K562 (cell line): ENCODE data around the gene CLIC1. TPM values are rescaled to one million over a fixed set of nuclear protein-coding genes. Genes with fewer than 3 reads are reported as not detected.

Experiments used
- ATF1 ChIP-seq, 2 experiments: fragments of 450-650 bp in 1 of 2; IDR thresholded peaks; 2 replicates each; pipeline ENCODE4 v1.6.1; 2016; ENCODE audit warnings: missing compliant biosample characterization in 1 of 2, missing genetic modification characterization in 1 of 2
- CHD4 ChIP-seq: fragments of 200-600 bp; sonication (generic); IDR thresholded peaks from 3 replicates; pipeline ENCODE4 v1.6.1; 2012; ENCODE audit warnings: low read depth, mild to moderate bottlenecking, mixed read lengths, low read length, inconsistent platforms; ENCODE audit not compliant: insufficient read depth, insufficient replicate concordance, poor library complexity, severe bottlenecking
- CSDE1 ChIP-seq, 2 experiments: fragments of 450-650 bp; IDR thresholded peaks; 2 replicates each; pipeline ENCODE4 v1.6.1; 2016; ENCODE audit warnings: mild to moderate bottlenecking in 1 of 2
- ERF ChIP-seq: fragments of 450-650 bp; formaldehyde crosslinking; IDR thresholded peaks from 2 replicates; pipeline ENCODE4 v1.4.0; 2020; ENCODE audit warnings: mild to moderate bottlenecking, mixed read lengths
- FOXP4 ChIP-seq: sonication (generic); formaldehyde crosslinking; IDR thresholded peaks from 2 replicates; pipeline ENCODE4 v1.8.0; 2022; ENCODE audit warnings: mild to moderate bottlenecking, missing genetic modification reagents, borderline replicate concordance
- GABPB1 ChIP-seq: sonication (generic); formaldehyde crosslinking; IDR thresholded peaks from 2 replicates; pipeline ENCODE4 v1.8.0; 2022; ENCODE audit warnings: mild to moderate bottlenecking, missing genetic modification reagents
- GATA2 ChIP-seq: sonication (generic); formaldehyde crosslinking; IDR thresholded peaks from 2 replicates; pipeline ENCODE4 v1.4.0; 2020; ENCODE audit warnings: mild to moderate bottlenecking, missing genetic modification reagents
- HNRNPL ChIP-seq: fragments of 200-400 bp; formaldehyde crosslinking; IDR thresholded peaks from 2 replicates; pipeline ENCODE4 v1.6.1; 2017; ENCODE audit warnings: low read depth, mild to moderate bottlenecking, low read length
- IFI16 ChIP-seq: fragments of 250-450 bp; sonication (Bioruptor Pico); IDR thresholded peaks from 2 replicates; pipeline ENCODE4 v2.1.2; 2022; ENCODE audit warnings: mild to moderate bottlenecking, inconsistent platforms
- MECOM ChIP-seq: fragments of 250-450 bp; sonication (Bioruptor Pico); IDR thresholded peaks from 2 replicates; pipeline ENCODE4 v1.8.0; 2022; ENCODE audit warnings: inconsistent platforms
- NFE2 ChIP-seq: IDR thresholded peaks from 2 replicates; pipeline ENCODE4 v1.6.1; 2014; ENCODE audit warnings: antibody characterized with exemption, low read depth
- NKRF ChIP-seq: fragments of 450-650 bp; IDR thresholded peaks from 2 replicates; pipeline ENCODE4 v1.6.1; 2016; ENCODE audit warnings: borderline replicate concordance
- NRF1 ChIP-seq, 2 experiments: fragments of 450-650 bp; IDR thresholded peaks in 1 of 2; conservative IDR thresholded peaks in 1 of 2; 2 replicates each; pipeline ENCODE4 v1.6.1; 2014; ENCODE audit warnings: mild to moderate bottlenecking in 2 of 2
- PHB2 ChIP-seq: fragments of 450-650 bp; IDR thresholded peaks from 2 replicates; pipeline ENCODE4 v1.6.1; 2017; ENCODE audit warnings: low read depth
- RBM22 ChIP-seq: fragments of 200-400 bp; formaldehyde crosslinking; IDR thresholded peaks from 2 replicates; pipeline ENCODE4 v1.6.1; 2018; ENCODE audit warnings: low read length, low read depth; ENCODE audit not compliant: poor library complexity, severe bottlenecking
- SAFB2 ChIP-seq: fragments of 200-400 bp; formaldehyde crosslinking; IDR thresholded peaks from 2 replicates; pipeline ENCODE4 v1.6.1; 2018; ENCODE audit warnings: borderline replicate concordance, low read length, low read depth, moderate library complexity; ENCODE audit not compliant: severe bottlenecking
- SP2 ChIP-seq: IDR thresholded peaks from 2 replicates; pipeline ENCODE4 v1.6.1; 2011; ENCODE audit warnings: mild to moderate bottlenecking, low read depth, low read length, moderate library complexity; ENCODE audit not compliant: poor library complexity, severe bottlenecking; ENCODE audit errors: extremely low read depth
- TBL1XR1 ChIP-seq, 2 experiments: IDR thresholded peaks; 2 replicates each; pipeline ENCODE4 v1.6.1; 2012; ENCODE audit warnings: improper control_type of control experiment in 2 of 2, low read length in 2 of 2, mild to moderate bottlenecking in 1 of 2
- ZNF143 ChIP-seq: sonication (generic); formaldehyde crosslinking; IDR thresholded peaks from 2 replicates; pipeline ENCODE4 v1.9.0; 2022; ENCODE audit warnings: mild to moderate bottlenecking, missing genetic modification reagents
- ZNF311 ChIP-seq: fragments of 250-450 bp; sonication (Bioruptor Pico); IDR thresholded peaks from 2 replicates; pipeline ENCODE4 v1.4.0; 2020; ENCODE audit warnings: mild to moderate bottlenecking, moderate library complexity
- ZNF436 ChIP-seq: fragments of 250-450, 450-650 bp; sonication (Bioruptor Pico); formaldehyde crosslinking; IDR thresholded peaks from 2 replicates; pipeline ENCODE4 v1.7.0; 2020; ENCODE audit warnings: mild to moderate bottlenecking
- ZNF655 ChIP-seq: fragments of 250-450 bp; sonication (Bioruptor Pico); IDR thresholded peaks from 2 replicates; pipeline ENCODE4 v1.5.0; 2021
- ZNF668 ChIP-seq: fragments of 250-450 bp; sonication (Bioruptor Pico); IDR thresholded peaks from 2 replicates; pipeline ENCODE4 v1.8.0; 2022; ENCODE audit warnings: mild to moderate bottlenecking, inconsistent platforms
- ZNF707 ChIP-seq: fragments of 250-450 bp; sonication (Bioruptor Pico); conservative IDR thresholded peaks from 2 replicates; pipeline ENCODE4 v1.8.0; 2022; ENCODE audit warnings: inconsistent platforms, mild to moderate bottlenecking, moderate library complexity
- polyA plus RNA-seq, 8 experiments: library from polyadenylated mRNA; depleted of rRNA in 4 of 8; stranded (reverse) in 5 of 8; unstranded in 3 of 8; fragments of >200 nt; fragmentation: Nextera tagmentation in 2 of 8; fragmentation: Illumina TruSeq in 1 of 8; extraction: Ambion mirVana in 2 of 8; extraction: Trizol in 1 of 8; gene quantifications; 2 replicates each; pipeline versions ENCODE4 v1.2.1 to v1.2.3, GENCODE V29; 2011 to 2014; ENCODE audit warnings: inconsistent platforms in 1 of 8, missing spikeins in 1 of 8
- total RNA-seq, 7 experiments: library from RNA; depleted of rRNA in 6 of 7; stranded (reverse); fragments of >200 nt in 6 of 7; fragmentation: Illumina TruSeq in 2 of 7; extraction: Trizol in 2 of 7; gene quantifications; 2 replicates each; pipeline versions ENCODE4 v1.2.1 to v1.2.3, GENCODE V29; 2011 to 2021; ENCODE audit warnings: low replicate concordance in 1 of 7

CLIC1 gene
- total and polyA plus RNA-seq, 9 of the 15 experiments (the other 6 are each of a cell fraction or from before 2014, with no cell fraction given): 1,267 to 2,419 (median 1,808) TPM

- peak; percentile 98 for TF ChIP-seq FOXP4
- TF ChIP-seq PHB2: no peak
- TF ChIP-seq CSDE1 (IDR thresholded peaks at IDR 0.05): no peak
- peak; percentile 55; the same call in 1 of the 2 replicates for TF ChIP-seq ZNF143
- no peak for TF ChIP-seq ZNF436 (CRISPR knock-in tag)
- TF ChIP-seq HNRNPL: peak; percentile 69; the same call in 1 of the 2 replicates
- TF ChIP-seq ZNF655: no peak
- peak; percentile 95 for TF ChIP-seq CHD4
- TF ChIP-seq TBL1XR1 (IDR thresholded peaks at IDR 0.05; ENCODE audit: low read length in 2 of 2): peak; percentile 23 to 98; a peak in 3 of 4 replicates
- TF ChIP-seq NKRF: no peak
- TF ChIP-seq ZNF707 (CRISPR knock-in tag): no peak
- TF ChIP-seq ERF: peak; percentile 57; the same call in 1 of the 2 replicates
- TF ChIP-seq ATF1 (CRISPR knock-in tag; IDR thresholded peaks at IDR 0.05): no peak; the same call in 1 of the 2 replicates
- peak; percentile 97 for TF ChIP-seq ATF1 (tag; IDR thresholded peaks at IDR 0.05)
- no peak for TF ChIP-seq IFI16 (CRISPR knock-in tag)
- no peak for TF ChIP-seq GATA2 (CRISPR knock-in tag)
- TF ChIP-seq RBM22: peak; percentile 70
- no peak for TF ChIP-seq MECOM (CRISPR knock-in tag)
- TF ChIP-seq SAFB2: no peak
- no peak for TF ChIP-seq SP2
- TF ChIP-seq ZNF311 (CRISPR knock-in tag): no peak
- TF ChIP-seq GABPB1 (CRISPR knock-in tag): peak; percentile 85; the same call in 1 of the 2 replicates
- peak; percentile 99 for TF ChIP-seq NFE2
- peak; percentile 70 to 75 for TF ChIP-seq NRF1 (conservative IDR thresholded peaks at IDR 0.05 in 1 of 2, IDR thresholded peaks at IDR 0.05 in 1 of 2)
- TF ChIP-seq ZNF668 (CRISPR knock-in tag): 0 out of 2 replicates have a peak, but pooled peaks have one; percentile 58
These were observed 40.8 kb upstream of the CLIC1 start, which contains the start of gene VWA7 (continued) for GRCh38 chr6:31776989-31777666.
